Measurements from ENCODE around the gene HDLBP.

Gene HDLBP, protein sequence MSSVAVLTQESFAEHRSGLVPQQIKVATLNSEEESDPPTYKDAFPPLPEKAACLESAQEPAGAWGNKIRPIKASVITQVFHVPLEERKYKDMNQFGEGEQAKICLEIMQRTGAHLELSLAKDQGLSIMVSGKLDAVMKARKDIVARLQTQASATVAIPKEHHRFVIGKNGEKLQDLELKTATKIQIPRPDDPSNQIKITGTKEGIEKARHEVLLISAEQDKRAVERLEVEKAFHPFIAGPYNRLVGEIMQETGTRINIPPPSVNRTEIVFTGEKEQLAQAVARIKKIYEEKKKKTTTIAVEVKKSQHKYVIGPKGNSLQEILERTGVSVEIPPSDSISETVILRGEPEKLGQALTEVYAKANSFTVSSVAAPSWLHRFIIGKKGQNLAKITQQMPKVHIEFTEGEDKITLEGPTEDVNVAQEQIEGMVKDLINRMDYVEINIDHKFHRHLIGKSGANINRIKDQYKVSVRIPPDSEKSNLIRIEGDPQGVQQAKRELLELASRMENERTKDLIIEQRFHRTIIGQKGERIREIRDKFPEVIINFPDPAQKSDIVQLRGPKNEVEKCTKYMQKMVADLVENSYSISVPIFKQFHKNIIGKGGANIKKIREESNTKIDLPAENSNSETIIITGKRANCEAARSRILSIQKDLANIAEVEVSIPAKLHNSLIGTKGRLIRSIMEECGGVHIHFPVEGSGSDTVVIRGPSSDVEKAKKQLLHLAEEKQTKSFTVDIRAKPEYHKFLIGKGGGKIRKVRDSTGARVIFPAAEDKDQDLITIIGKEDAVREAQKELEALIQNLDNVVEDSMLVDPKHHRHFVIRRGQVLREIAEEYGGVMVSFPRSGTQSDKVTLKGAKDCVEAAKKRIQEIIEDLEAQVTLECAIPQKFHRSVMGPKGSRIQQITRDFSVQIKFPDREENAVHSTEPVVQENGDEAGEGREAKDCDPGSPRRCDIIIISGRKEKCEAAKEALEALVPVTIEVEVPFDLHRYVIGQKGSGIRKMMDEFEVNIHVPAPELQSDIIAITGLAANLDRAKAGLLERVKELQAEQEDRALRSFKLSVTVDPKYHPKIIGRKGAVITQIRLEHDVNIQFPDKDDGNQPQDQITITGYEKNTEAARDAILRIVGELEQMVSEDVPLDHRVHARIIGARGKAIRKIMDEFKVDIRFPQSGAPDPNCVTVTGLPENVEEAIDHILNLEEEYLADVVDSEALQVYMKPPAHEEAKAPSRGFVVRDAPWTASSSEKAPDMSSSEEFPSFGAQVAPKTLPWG (N-terminal part only)

GRCh38 chr2:241315093-241315878, at the start of gene HDLBP:
HDLBP (minus strand) TSS chr2:241315672; CDS start chr2:241266869, 48,803 bp downstream.
- DNase-seq (ENCODE audit: extremely low spot score, insufficient read length, low read depth), result peak; percentile 94
- FAIRE-seq, result peak; percentile 96

DNA sequence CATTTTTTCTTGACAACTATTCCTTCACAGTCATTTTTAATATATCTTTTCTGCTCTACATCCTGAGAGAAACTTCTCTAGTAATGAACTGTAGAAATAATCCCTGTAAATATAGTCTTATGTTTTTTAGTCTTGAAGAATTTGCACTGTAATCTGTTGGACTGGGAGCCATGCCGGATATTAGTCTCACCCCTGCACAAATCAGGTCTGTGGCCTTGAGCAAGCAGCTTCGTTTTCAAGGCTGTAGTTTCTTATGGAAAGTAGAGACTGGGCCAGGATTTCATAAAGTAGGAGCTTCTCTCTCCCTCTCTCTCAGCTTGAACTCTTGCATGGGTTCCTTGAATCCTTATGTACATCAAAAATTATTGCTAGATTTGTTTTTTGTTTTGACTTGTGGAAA, 49.3 kb upstream of the HDLBP start:
- FAIRE-seq, result no peak

DNA sequence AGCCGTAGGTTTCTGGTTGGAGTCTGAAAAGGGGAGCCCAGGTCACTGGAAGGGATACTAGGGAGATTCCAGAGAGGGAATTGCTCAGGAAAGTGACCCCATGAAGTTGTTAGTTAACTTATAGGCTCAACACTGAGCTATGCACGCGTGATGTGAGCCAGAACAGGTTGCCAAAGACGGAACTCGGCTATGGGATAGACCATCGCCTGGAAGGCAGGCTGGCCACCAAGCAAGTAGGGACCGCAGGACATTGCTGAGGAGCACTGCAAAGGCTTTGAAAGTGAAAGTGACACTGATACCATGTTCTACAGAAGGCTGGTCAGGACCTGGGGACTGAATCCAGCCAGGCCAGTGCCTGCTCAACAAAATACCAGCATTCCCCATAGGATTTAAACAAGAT, 48.0 kb upstream of the HDLBP start:
- no peak for DNase-seq (ENCODE audit: extremely low spot score, insufficient read length, low read depth)
- FAIRE-seq, result no peak

More for the DNA sequence above, 49.3 kb upstream of the HDLBP start:
- no peak for DNase-seq (ENCODE audit: extremely low spot score, insufficient read length, low read depth)

GRCh38 chr2:241359481-241360045, 44.1 kb upstream of the HDLBP start:
- FAIRE-seq, result no peak

DNA sequence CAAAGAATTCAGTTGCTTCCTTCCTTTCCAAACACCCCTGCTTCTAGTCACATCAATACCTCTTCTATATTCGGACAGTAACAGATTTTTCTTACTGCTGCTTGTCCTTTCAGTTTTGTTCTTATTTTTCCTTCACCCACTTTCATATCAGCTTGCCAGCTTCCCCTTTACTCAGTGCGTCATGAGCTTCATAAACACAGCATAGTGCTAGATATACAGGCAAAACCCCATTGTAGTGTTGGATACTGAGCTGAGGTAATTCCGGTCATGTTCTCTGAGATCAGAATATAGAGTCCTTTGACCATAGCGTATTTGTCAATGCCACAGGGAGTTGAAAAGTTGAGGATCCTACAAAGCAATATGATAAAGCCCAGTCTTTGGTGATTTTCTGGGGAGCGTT, 43.0 kb upstream of the HDLBP start:
- FAIRE-seq (peak; percentile 95), DNase-seq (ENCODE audit: extremely low spot score, insufficient read length, low read depth) (peak; percentile 35)

More at GRCh38 chr2:241359481-241360045, 44.1 kb upstream of the HDLBP start:
- no peak for DNase-seq (ENCODE audit: extremely low spot score, insufficient read length, low read depth)

GRCh38 chr2:241357531-241357930, 42.1 kb upstream of the HDLBP start:
- no peak for FAIRE-seq
- DNase-seq (ENCODE audit: extremely low spot score, insufficient read length, low read depth), result no peak

DNA sequence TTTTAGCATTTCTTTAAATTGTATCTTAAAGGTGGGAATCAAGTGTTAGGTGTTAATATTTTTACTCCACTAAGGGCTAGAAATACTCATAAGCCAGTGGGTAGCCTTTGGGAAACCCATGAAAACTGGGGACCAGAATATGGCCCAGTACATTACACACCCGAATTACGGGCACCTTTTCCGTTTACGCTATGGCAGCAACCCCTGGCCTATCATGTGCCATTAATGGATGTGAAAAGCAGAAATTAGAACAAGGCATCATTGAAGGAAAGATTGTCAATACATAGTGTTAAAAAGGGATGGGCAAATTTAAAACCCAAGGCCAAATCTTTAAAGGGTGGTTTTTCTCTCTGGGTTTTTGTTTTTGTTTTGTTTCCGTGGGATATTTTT, 41.4 kb upstream of the HDLBP start:
- peak; percentile 45 for FAIRE-seq
- no peak for DNase-seq (ENCODE audit: extremely low spot score, insufficient read length, low read depth)

- FAIRE-seq (peak; percentile 90), DNase-seq (ENCODE audit: extremely low spot score, insufficient read length, low read depth) (peak; percentile 68)
Measured at GRCh38 chr2:241355983-241356870, 40.8 kb upstream of the HDLBP start, which contains the start of gene FARP2. FARP2 (plus strand) TSS chr2:241356285; CDS start chr2:241373108, 16,823 bp downstream.

DNA sequence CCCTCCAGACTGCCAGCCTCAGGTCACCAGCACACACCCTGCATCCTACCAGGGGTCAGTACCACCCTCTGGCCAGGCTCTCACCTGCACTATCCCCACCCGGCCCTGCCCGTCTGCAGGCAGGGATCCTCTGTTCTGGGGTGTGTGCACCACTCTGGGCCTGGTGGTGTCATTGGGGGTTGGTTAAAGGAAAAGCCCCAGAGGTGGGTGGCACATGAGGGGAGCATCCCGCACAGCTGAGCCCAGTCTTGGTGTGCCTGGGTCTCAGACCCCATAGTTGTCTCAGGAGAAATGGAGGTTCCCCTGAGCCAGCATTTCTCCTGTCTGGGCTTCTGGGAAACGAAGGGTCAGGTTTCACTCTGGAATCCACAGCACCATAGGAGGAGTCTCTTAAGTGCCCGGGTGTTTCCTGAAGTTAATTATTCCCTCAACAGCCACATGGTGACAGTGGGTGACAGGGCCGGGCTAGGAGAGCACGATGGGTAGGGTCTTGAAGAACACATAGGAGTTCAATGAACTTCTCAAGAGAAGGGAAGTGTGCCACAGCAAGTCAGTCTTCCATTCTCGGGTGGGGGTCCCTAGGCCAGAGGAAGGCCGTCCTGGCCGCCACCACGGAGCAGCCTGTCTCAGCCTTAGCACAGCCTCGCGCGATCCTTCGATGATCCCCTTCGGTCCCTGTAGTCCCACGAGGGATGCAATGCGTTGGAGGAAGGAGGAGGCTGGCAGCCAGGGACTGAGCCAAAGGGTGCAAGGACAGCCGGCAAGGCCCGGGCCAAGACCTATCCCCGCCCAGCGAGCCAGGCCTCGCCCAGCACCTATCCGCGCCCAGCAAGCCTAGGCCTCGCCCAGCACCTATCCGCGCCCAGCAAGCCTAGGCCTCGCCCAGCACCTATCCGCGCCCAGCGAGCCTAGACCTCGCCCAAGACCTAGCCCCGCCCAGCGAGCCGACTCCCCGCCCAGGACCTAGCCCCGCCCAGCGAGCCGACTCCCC, 39.5 kb upstream of the HDLBP start:
- DNase-seq (ENCODE audit: extremely low spot score, insufficient read length, low read depth) (no peak), FAIRE-seq (peak; percentile 58)

DNA sequence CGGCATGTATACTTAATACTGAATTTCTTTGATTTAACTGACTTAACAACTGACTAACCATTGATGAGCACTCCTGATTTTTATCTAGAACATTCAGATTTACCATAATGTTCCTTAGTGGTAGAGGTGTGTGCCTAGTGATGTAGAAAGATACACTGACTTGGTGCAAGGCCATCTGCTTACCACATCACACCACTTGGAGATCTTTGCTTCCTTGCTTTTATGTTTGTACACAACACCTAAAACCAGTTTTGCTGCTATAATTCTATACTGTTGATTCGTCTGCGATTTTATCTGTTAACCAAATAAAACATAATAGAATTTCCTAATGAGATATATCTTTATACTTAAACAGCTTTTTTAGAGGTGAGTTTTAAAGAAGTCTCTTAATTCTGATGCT, 36.8 kb upstream of the HDLBP start:
- DNase-seq (ENCODE audit: extremely low spot score, insufficient read length, low read depth) (no peak), FAIRE-seq (no peak)

- FAIRE-seq (no peak), DNase-seq (ENCODE audit: extremely low spot score, insufficient read length, low read depth) (no peak)
Measured at GRCh38 chr2:241351640-241352031, 36.2 kb upstream of the HDLBP start.

DNA sequence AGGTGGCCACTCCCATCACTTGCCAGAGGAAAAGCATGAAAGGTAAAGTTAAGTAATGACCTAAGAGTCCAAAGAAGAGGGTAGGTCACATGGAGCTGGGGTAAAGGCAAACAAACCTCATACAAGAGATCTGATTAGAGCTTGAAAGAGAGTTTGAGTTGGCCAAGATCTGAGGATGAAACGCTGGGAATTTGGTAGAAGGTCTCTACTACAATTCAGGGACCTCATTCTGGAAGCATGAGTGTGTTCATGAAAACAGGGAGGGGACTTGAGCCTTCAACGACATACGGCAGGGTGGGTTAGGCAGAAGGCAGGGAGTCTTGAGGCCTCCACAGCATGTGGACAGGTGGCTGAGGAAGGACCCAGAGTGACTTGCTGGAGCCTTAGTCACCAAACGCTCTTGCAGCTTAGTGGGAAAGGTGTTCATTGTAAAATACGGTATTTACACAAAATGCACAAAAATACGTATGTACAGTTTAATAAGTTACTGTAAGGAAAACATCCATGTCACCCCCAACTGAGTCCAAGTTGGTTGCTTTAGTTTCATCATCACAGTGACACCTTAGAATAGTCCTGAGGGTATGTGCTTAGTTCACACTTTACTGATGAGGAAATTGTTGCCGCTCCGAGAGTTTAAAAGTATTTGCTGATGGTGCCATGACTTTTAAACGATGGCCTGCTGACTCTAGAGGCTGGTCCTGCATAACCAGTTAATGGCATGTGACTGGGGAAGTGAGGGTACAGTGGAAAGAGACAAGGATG, 35.6 kb upstream of the HDLBP start:
- no peak for DNase-seq (ENCODE audit: extremely low spot score, insufficient read length, low read depth)
- no peak for FAIRE-seq

GRCh38 chr2:241350530-241350877, 35.0 kb upstream of the HDLBP start:
- no peak for FAIRE-seq
- no peak for DNase-seq (ENCODE audit: extremely low spot score, insufficient read length, low read depth)

GRCh38 chr2:241349941-241350340, 34.5 kb upstream of the HDLBP start:
- DNase-seq (ENCODE audit: extremely low spot score, insufficient read length, low read depth) (no peak), FAIRE-seq (no peak)

- DNase-seq (ENCODE audit: extremely low spot score, insufficient read length, low read depth), result no peak
- no peak for FAIRE-seq
Measured at GRCh38 chr2:241344925-241345651, 29.6 kb upstream of the HDLBP start.
